Measurements from ENCODE around the gene TP53BP2.
"Not testable (repeated sequence)": the region's sequence is repeated elsewhere in the genome, so short reads cannot be mapped to it uniquely, and the experiment has no call there.

DNA sequence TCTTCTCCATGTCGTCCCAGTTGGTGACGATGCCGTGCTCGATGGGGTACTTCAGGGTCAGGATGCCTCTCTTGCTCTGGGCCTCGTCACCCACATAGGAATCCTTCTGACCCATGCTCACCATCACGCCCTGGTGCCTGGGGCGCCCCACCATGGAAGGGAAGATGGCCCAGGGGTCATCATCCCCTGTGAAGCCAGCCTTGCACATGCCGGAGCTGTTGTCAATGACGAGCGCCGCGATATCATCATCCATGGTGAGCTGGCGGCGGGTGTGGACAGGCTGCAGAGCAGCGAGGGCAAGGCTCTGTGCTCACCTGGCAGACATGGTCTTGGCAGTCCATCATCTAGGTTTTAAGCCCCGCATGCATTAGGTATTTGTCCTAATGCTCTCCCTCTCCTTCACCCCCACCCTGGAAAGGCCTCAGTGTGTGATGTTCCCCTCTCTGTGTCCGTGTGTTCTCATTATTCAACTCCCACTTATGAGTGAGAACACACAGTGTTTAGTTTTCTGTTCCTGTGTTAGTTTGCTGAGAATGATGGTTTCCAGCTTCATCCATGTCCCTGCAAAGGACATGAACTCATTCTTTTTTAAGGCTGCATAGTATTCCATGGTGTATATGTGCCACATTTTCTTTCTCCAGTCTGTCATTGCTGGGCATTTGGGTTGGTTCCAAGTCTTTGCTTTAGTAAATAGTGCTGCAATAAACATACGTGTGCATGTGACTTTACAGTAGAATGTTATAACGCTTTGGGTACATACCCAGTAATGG lies 19.0 kb upstream of the TP53BP2 start:
- not testable (repeated sequence) for TF ChIP-seq POLR2AphosphoS5, POLR2A (IDR thresholded peaks at IDR 0.05)
- TF ChIP-seq, protein P1, sequence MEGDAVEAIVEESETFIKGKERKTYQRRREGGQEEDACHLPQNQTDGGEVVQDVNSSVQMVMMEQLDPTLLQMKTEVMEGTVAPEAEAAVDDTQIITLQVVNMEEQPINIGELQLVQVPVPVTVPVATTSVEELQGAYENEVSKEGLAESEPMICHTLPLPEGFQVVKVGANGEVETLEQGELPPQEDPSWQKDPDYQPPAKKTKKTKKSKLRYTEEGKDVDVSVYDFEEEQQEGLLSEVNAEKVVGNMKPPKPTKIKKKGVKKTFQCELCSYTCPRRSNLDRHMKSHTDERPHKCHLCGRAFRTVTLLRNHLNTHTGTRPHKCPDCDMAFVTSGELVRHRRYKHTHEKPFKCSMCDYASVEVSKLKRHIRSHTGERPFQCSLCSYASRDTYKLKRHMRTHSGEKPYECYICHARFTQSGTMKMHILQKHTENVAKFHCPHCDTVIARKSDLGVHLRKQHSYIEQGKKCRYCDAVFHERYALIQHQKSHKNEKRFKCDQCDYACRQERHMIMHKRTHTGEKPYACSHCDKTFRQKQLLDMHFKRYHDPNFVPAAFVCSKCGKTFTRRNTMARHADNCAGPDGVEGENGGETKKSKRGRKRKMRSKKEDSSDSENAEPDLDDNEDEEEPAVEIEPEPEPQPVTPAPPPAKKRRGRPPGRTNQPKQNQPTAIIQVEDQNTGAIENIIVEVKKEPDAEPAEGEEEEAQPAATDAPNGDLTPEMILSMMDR (IDR thresholded peaks at IDR 0.05 in 8 of 11, conservative IDR thresholded peaks at IDR 0.05 in 3 of 11), result not testable (repeated sequence)
